RWPE2 (cell line): ENCODE results near the gene SLC66A3.

Experiments used
- ATAC-seq: fragments of 200-7000 bp; cut with Tn5 transposase; 3 replicates; pipeline ENCODE4 v1.9.1; 2021; ENCODE audit warnings: low read depth
- DNase-seq: peaks from one replicate; pipeline ENCODE4 v3.0.0-alpha.2; 2020; ENCODE audit warnings: low spot score
- H3K27ac ChIP-seq: fragments of 450-650 bp; 2 replicates; pipeline ENCODE4 v1.5.1; 2017; ENCODE audit warnings: mild to moderate bottlenecking; ENCODE audit not compliant: poor library complexity, severe bottlenecking
- H3K27me3 ChIP-seq: fragments of 250-450 bp; sonication (Bioruptor Pico); 2 replicates; pipeline ENCODE4 v1.5.1; 2021; ENCODE audit warnings: mild to moderate bottlenecking, moderate library complexity; ENCODE audit not compliant: insufficient read depth, poor library complexity, severe bottlenecking
- H3K36me3 ChIP-seq: fragments of 250-450 bp; sonication (Bioruptor Pico); 2 replicates; pipeline ENCODE4 v1.5.1; 2020; ENCODE audit warnings: low read depth, mild to moderate bottlenecking, moderate library complexity
- H3K4me1 ChIP-seq: fragments of 250-450 bp; sonication (Bioruptor Pico); 2 replicates; pipeline ENCODE4 v1.5.1; 2021; ENCODE audit warnings: mild to moderate bottlenecking, moderate library complexity; ENCODE audit not compliant: insufficient read depth, poor library complexity, severe bottlenecking
- H3K4me3 ChIP-seq: fragments of 250-450 bp; sonication (Bioruptor Pico); 2 replicates; pipeline ENCODE4 v1.5.1; 2021; ENCODE audit warnings: mild to moderate bottlenecking, moderate library complexity; ENCODE audit not compliant: severe bottlenecking
- H3K9me3 ChIP-seq: fragments of 250-450 bp; sonication (Bioruptor Pico); 2 replicates; pipeline ENCODE4 v1.5.1; 2021; ENCODE audit warnings: mild to moderate bottlenecking, moderate library complexity; ENCODE audit not compliant: severe bottlenecking
- TF ChIP-seq, protein P1 (sequence below): fragments of 450-650 bp; IDR thresholded peaks from one replicate; pipeline ENCODE4 v1.5.1; 2017; ENCODE audit warnings: mild to moderate bottlenecking, moderate library complexity; ENCODE audit not compliant: poor library complexity, severe bottlenecking

SLC66A3 gene

DNA sequence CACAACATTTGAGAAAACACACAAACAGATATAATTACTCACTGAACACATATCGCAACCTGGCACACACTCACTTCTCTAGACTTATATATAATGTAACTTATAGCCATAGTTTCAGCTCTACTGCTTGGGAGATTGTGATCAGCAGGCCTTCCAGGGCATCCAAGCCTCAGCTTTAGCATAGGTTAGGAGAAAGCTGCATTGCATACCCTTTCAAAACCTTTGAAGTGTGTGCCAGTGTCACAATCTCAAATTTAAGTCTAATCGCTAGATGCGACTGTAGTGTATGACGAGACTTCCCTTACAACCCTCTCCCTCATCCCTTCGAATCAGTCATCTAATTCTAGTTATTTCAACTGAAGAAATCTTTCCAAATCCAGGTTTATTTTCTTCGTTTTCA is 30.9 kb downstream of the SLC66A3 start:
- H3K4me3 ChIP-seq, result no peak overlapping the region
- TF ChIP-seq, protein P1, sequence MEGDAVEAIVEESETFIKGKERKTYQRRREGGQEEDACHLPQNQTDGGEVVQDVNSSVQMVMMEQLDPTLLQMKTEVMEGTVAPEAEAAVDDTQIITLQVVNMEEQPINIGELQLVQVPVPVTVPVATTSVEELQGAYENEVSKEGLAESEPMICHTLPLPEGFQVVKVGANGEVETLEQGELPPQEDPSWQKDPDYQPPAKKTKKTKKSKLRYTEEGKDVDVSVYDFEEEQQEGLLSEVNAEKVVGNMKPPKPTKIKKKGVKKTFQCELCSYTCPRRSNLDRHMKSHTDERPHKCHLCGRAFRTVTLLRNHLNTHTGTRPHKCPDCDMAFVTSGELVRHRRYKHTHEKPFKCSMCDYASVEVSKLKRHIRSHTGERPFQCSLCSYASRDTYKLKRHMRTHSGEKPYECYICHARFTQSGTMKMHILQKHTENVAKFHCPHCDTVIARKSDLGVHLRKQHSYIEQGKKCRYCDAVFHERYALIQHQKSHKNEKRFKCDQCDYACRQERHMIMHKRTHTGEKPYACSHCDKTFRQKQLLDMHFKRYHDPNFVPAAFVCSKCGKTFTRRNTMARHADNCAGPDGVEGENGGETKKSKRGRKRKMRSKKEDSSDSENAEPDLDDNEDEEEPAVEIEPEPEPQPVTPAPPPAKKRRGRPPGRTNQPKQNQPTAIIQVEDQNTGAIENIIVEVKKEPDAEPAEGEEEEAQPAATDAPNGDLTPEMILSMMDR, result no peak
- H3K4me1 ChIP-seq, result peaks cover 4% of the 10 kb centered on the region
- no peaks in the 10 kb centered on the region for H3K9me3 ChIP-seq
- no peaks in the 10 kb centered on the region for H3K27me3 ChIP-seq
- H3K36me3 ChIP-seq, result peaks cover 51% of the 10 kb centered on the region
- no peak for DNase-seq
- no peak for ATAC-seq
- H3K27ac ChIP-seq, result no peak overlapping the region

DNA sequence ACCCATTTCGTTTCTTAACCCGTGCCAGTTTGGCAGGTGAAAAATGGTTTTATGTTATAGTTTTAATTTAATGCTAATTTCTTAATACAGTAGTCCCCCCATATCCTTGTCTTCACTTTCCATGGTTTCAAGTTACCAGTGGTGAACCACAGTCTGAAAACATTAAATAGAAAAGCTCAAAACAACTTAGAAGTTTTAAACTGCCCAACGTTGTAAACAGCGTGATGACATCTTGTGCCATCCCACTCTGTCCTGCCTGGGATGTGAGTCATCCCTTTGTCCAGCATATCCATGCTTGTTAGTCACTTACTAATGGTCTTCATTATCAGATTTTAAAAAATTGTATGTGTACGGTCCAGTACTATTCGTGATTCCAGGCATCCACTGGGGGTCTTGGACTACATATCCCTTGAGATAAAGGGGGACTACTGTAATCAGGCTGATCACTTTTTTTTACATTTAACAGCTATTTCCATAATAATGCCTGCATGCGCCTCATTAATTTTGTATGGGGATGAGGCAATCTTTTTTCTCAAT is 31.9 kb downstream of the SLC66A3 start:
- Histone ChIP-seq H3K9me3 (no peaks in the 10 kb centered on the region), H3K36me3 (peaks cover 56% of the 10 kb centered on the region), H3K27ac (no peak overlapping the region), H3K27me3 (no peaks in the 10 kb centered on the region), H3K4me3 (no peak overlapping the region), H3K4me1 (peaks cover 4% of the 10 kb centered on the region)
- ATAC-seq, result peak; percentile 75
- DNase-seq, result no peak
- TF ChIP-seq, protein P1, result no peak

DNA sequence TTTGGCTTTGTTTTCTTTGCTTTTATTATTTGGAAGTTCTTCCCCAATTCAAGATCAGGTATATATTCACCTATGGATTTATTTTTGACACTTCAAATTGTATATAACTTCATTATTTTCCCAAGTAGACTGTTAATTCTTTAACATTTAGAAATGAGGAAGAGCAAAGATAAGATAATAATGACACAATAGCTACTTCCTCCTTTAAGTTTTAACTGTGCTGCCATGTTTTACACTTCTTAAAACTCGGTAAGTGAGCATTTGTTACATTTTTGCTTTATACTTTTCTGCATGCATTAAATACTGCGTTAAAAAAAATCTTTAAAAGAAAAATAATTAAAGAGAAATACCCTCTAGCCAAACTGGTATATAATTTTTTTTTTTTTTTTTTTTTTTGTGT is 32.5 kb downstream of the SLC66A3 start:
- Histone ChIP-seq H3K36me3 (peaks cover 56% of the 10 kb centered on the region), H3K27me3 (no peaks in the 10 kb centered on the region), H3K9me3 (no peaks in the 10 kb centered on the region), H3K27ac (no peak overlapping the region), H3K4me3 (no peak overlapping the region), H3K4me1 (peaks cover 4% of the 10 kb centered on the region)
- ATAC-seq (no peak), DNase-seq (no peak)
- TF ChIP-seq, protein P1, result no peak

DNA sequence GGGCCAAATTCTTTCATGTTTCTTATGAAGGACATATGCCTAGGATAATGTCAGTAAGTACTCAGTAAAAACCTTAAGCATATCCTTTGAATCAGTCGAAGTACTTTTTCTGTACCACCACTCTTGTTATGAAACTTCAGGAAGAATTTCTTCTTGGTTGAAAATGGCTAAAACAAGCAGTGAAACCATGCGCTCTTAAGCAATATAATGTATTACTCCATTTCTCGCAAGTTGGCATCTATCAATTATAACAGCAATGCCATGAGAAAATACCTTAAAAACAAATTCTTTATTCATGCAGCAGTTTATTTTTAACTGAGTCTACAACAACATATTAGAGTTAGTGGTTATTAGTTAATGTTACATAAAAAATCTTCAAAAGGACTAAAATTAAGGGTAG is 41.0 kb downstream of the SLC66A3 start:
- Histone ChIP-seq H3K4me1 (peaks cover 2% of the 10 kb centered on the region), H3K9me3 (no peaks in the 10 kb centered on the region), H3K36me3 (peaks cover 91% of the 10 kb centered on the region), H3K27me3 (no peaks in the 10 kb centered on the region), H3K27ac (no peak overlapping the region), H3K4me3 (no peak overlapping the region)
- ATAC-seq (no peak), DNase-seq (no peak)
- TF ChIP-seq, protein P1, result no peak

DNA sequence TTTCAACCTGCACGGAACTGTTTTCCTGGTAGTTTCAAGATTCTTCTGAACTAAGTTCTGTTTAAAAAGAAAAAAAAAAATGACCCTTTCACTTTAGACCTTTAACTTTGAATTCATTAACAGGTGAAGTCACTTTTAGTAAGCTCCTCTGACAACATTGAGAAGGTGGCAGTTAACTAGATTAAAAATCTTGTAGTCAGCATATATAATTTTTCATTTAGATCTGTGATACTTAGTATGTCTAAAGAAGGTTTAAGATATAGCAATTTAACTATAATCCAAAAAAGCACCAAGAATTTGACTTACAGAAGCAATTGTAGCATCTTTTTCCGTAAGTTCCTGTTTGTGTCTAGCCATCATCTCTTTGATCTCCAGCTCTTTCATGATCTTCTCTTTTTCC is 45.4 kb downstream of the SLC66A3 start:
- Histone ChIP-seq H3K27ac (no peak overlapping the region), H3K4me3 (no peak overlapping the region), H3K9me3 (no peaks in the 10 kb centered on the region), H3K4me1 (peaks cover 16% of the 10 kb centered on the region), H3K36me3 (peaks cover 66% of the 10 kb centered on the region), H3K27me3 (no peaks in the 10 kb centered on the region)
- ATAC-seq (no peak), DNase-seq (no peak)
- TF ChIP-seq, protein P1, result no peak
